ENCODE results near the gene CNTN4.

- TF ChIP-seq, protein P1, sequence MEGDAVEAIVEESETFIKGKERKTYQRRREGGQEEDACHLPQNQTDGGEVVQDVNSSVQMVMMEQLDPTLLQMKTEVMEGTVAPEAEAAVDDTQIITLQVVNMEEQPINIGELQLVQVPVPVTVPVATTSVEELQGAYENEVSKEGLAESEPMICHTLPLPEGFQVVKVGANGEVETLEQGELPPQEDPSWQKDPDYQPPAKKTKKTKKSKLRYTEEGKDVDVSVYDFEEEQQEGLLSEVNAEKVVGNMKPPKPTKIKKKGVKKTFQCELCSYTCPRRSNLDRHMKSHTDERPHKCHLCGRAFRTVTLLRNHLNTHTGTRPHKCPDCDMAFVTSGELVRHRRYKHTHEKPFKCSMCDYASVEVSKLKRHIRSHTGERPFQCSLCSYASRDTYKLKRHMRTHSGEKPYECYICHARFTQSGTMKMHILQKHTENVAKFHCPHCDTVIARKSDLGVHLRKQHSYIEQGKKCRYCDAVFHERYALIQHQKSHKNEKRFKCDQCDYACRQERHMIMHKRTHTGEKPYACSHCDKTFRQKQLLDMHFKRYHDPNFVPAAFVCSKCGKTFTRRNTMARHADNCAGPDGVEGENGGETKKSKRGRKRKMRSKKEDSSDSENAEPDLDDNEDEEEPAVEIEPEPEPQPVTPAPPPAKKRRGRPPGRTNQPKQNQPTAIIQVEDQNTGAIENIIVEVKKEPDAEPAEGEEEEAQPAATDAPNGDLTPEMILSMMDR (IDR thresholded peaks at IDR 0.05): no peak
- TF ChIP-seq POLR2A (IDR thresholded peaks at IDR 0.05): no peak
Measured at GRCh38 chr3:2343031-2343682, 244.5 kb downstream of the CNTN4 start.
